Activated T-cell treated with anti-CD3 and anti-CD28 coated beads for 1 hour (primary cell): ENCODE data around the gene MBP.

ENCODE experiments used
- DNase-seq: peaks from one replicate; pipeline ENCODE4 v3.0.0-alpha.2; 2020; ENCODE audit warnings: low read depth

Gene MBP

GRCh38 chr18:77100751-77101355, 31.7 kb downstream of the MBP start:
- no peak for DNase-seq

- DNase-seq = no peak
These were observed 32.9 kb downstream of the MBP start for GRCh38 chr18:77099485-77100370.

GRCh38 chr18:77098538-77099174, 33.9 kb downstream of the MBP start:
- DNase-seq = no peak

- DNase-seq = no peak
These were observed 34.6 kb downstream of the MBP start for GRCh38 chr18:77098029-77098428.

GRCh38 chr18:77096936-77097886, 35.4 kb downstream of the MBP start:
- no peak for DNase-seq

- no peak for DNase-seq
These were observed 36.9 kb downstream of the MBP start for GRCh38 chr18:77095391-77096371.

GRCh38 chr18:77093586-77093985, 39.0 kb downstream of the MBP start:
- DNase-seq = no peak

- DNase-seq = no peak
These were observed 39.5 kb downstream of the MBP start for GRCh38 chr18:77093067-77093430.

- DNase-seq = no peak
These were observed 40.2 kb downstream of the MBP start for GRCh38 chr18:77092104-77093066.

- DNase-seq = no peak
These were observed 41.2 kb downstream of the MBP start for GRCh38 chr18:77091366-77091765.

- DNase-seq = no peak
These were observed 41.9 kb downstream of the MBP start for GRCh38 chr18:77090546-77091174.

- DNase-seq = no peak
These were observed 42.8 kb downstream of the MBP start for GRCh38 chr18:77089723-77090285.

- DNase-seq = no peak
These were observed 43.4 kb downstream of the MBP start for GRCh38 chr18:77088963-77089722.

- DNase-seq = no peak
These were observed 45.0 kb downstream of the MBP start for GRCh38 chr18:77087393-77088141.

- DNase-seq = no peak
These were observed 45.8 kb downstream of the MBP start for GRCh38 chr18:77086656-77087392.

GRCh38 chr18:77086034-77086433, 46.5 kb downstream of the MBP start:
- no peak for DNase-seq

- no peak for DNase-seq
These were observed 47.9 kb downstream of the MBP start for GRCh38 chr18:77084688-77085035.
